Measurements from ENCODE around the gene ATP1A3. TPM values are rescaled to one million over a fixed set of nuclear protein-coding genes. Genes with fewer than 3 reads are reported as not detected.
A peak's percentile ranks its signal among the peaks of the same experiment; 100 is the strongest.

ATP1A3 gene
- total and polyA plus RNA-seq, 9 donors = 0.18 to 1.2 (median 0.56) TPM

DNA sequence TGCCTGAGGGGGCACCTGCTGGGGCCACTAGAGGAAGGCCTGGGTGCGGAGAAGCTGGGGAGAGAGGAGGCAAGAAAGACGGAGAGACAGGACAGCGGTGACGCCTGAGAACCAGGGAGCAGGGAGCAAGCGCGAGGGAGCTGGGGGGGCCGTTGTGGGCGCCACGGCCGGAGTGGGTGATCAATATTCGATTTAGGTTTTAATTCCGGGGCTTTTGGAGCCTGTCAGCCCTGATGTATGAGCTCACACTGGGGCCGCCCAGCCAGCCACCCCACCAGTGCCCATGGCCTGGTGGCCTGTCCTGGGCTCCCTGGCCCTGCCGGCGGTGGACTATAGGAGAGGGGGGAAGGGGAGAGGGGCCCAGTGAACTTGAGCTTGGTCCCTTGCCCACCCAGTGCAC lies 57.1 kb downstream of the ATP1A3 start:
- peaks cover 14% of the 10 kb centered on the region for H3K4me1 ChIP-seq (ENCODE audit: control insufficient read depth, insufficient read depth, low read length)
- DNase-seq = no peak
- H3K9me3 ChIP-seq (replicated peaks; ENCODE audit: control insufficient read depth, low read depth, low read length) = no peaks in the 10 kb centered on the region
- 45% methylated on average over 12 of the region's 15 CpGs for WGBS (ENCODE audit: insufficient coverage)
- H3K4me3 ChIP-seq (ENCODE audit: low read length) = no peak overlapping the region
- H3K27ac ChIP-seq (ENCODE audit: low read length) = no peak overlapping the region
- H3K36me3 ChIP-seq (ENCODE audit: control insufficient read depth, insufficient read depth, low read length) = no peaks in the 10 kb centered on the region
- peaks cover 82% of the 10 kb centered on the region for H3K27me3 ChIP-seq (ENCODE audit: control insufficient read depth, insufficient read depth, low read length)

DNA sequence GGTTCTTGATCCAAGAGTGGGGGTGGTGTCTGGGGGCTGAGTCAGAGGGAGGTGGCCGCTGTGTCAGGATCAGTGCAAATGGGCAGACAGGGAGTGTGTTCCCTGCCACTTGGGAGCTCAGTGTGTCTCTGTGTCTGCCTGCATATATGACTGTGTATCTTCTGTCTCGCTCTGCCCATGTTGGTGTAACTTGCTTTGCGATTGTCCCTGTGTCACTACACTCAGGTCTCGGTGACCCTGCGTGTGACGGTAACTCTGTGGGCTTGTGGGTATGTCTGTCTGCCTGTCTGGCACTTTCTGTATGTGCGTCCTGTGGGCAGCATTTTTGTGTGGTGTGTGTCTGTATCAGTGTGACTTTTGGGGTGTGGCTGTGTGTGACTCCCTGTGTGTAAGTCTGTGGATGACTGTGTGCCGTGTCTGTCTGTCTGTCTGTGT lies 57.6 kb downstream of the ATP1A3 start:
- WGBS (ENCODE audit: insufficient coverage) = 60% methylated on average over 8 of the region's 8 CpGs
- H3K9me3 ChIP-seq (replicated peaks; ENCODE audit: control insufficient read depth, low read depth, low read length) = no peaks in the 10 kb centered on the region
- no peak overlapping the region for H3K27ac ChIP-seq (ENCODE audit: low read length)
- H3K27me3 ChIP-seq (ENCODE audit: control insufficient read depth, insufficient read depth, low read length) = peaks cover 83% of the 10 kb centered on the region
- no peaks in the 10 kb centered on the region for H3K36me3 ChIP-seq (ENCODE audit: control insufficient read depth, insufficient read depth, low read length)
- H3K4me1 ChIP-seq (ENCODE audit: control insufficient read depth, insufficient read depth, low read length) = peaks cover 14% of the 10 kb centered on the region
- no peak overlapping the region for H3K4me3 ChIP-seq (ENCODE audit: low read length)
- no peak for DNase-seq

DNA sequence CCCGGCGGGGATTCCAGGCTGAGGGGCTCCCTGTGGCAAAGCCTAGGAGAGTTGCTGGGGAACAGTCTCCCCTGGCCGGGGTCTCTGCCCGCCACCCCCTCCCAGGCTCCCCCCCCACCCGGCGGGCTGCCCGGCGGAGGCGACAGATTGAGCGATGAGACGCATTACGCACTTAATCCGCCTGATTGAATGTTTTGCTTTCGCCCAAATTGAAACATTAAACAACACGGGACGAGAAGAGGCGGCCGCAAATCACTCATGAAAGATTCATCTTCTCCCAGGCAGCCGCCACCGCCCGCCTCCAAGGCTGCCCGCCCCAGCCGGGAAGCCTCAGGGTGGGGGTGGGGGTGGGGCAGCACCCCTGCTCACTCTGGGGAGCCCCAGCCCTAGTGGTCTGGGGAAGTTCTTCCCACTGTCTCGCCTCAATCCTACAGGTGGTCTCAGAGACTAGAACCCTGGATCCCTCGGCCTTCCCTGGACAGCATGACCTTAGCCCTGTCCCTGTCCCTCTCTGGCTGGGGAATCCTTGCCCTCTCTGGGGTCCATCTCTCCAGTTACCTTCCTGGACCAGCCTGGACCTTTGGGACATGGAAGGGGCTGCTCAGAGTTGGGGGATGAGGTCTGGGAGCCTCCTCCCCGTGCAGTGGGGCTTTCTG lies 58.1 kb downstream of the ATP1A3 start:
- no peaks in the 10 kb centered on the region for H3K9me3 ChIP-seq (replicated peaks; ENCODE audit: control insufficient read depth, low read depth, low read length)
- H3K27me3 ChIP-seq (ENCODE audit: control insufficient read depth, insufficient read depth, low read length) = peaks cover 83% of the 10 kb centered on the region
- H3K4me3 ChIP-seq (ENCODE audit: low read length) = no peak overlapping the region
- no peak for DNase-seq
- 47% methylated on average over 2 of the region's 26 CpGs for WGBS (ENCODE audit: insufficient coverage)
- H3K36me3 ChIP-seq (ENCODE audit: control insufficient read depth, insufficient read depth, low read length) = no peaks in the 10 kb centered on the region
- peaks cover 10% of the 10 kb centered on the region for H3K4me1 ChIP-seq (ENCODE audit: control insufficient read depth, insufficient read depth, low read length)
- no peak overlapping the region for H3K27ac ChIP-seq (ENCODE audit: low read length)

DNA sequence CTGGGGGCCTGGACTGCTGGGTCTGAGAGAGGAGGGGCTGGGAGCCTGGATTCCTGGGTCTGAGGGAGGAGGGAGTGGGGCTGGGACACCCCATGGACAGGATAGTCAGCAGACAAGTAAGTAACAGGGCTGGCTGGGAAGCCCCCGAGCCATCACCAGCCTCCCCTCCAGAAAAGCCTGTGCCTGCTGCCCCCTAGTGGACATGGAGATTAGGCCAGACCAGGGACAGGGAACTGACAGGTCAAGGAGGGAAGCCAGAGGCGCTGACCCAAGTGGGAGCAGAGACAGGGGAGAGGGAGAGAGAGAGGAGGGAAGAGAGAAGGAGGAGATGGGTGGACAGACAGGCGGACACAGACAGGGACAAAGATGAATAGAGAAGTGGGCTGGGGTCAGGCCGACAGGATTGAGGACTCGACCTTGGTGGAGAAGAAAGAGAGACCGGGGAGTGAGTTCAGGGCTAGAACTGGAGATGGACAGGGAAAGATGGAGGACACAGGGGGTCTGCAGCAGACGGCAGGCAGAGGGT lies 59.1 kb downstream of the ATP1A3 start:
- Histone ChIP-seq H3K27me3 (ENCODE audit: control insufficient read depth, insufficient read depth, low read length) (peaks cover 87% of the 10 kb centered on the region), H3K27ac (ENCODE audit: low read length) (no peak overlapping the region), H3K4me1 (ENCODE audit: control insufficient read depth, insufficient read depth, low read length) (peaks cover 7% of the 10 kb centered on the region), H3K36me3 (ENCODE audit: control insufficient read depth, insufficient read depth, low read length) (no peaks in the 10 kb centered on the region), H3K4me3 (ENCODE audit: low read length) (no peak overlapping the region), H3K9me3 (replicated peaks; ENCODE audit: control insufficient read depth, low read depth, low read length) (no peaks in the 10 kb centered on the region)
- 21% methylated on average over 6 of the region's 7 CpGs for WGBS (ENCODE audit: insufficient coverage)
- DNase-seq = peak; percentile 67

DNA sequence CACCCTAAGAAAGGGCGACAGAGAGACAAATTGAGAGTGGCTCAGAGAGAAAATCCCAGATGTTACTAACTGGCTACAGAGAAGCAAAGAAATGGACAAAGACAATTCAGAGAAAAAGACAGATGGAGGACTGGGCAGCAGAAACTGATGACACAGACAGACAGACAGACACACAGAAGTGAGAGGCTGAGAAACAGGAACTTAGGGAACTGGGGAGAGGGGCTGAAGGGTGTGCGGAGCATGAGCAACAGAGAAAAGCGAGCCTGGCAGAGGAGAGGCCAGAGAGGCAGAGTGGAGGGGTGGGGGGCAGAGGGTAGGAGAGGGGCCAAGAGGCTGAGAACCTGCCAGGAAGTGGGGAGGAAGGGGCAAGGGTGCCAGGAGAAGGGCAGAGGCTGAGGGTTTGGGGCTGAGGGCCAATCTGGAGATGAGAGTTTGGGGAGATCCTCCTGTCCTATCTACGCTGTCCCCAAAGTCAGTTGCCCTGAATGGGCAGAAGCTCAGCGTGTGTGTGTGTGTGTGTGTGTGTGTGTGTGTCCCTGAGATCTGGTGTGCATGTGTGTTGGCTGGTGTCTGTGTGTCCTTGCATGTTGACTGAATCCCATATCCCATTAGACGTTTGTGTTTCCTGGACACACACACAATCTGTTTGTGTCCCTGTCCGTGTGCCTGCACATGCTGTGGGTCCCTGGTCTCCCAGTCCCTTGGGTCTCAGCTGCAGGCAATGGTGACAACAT lies 60.2 kb downstream of the ATP1A3 start:
- no peak for DNase-seq
- H3K4me1 ChIP-seq (ENCODE audit: control insufficient read depth, insufficient read depth, low read length) = peaks cover 7% of the 10 kb centered on the region
- no peaks in the 10 kb centered on the region for H3K9me3 ChIP-seq (replicated peaks; ENCODE audit: control insufficient read depth, low read depth, low read length)
- no peaks in the 10 kb centered on the region for H3K36me3 ChIP-seq (ENCODE audit: control insufficient read depth, insufficient read depth, low read length)
- no peak overlapping the region for H3K27ac ChIP-seq (ENCODE audit: low read length)
- WGBS (ENCODE audit: insufficient coverage) = 39% methylated on average over 7 of the region's 7 CpGs
- H3K4me3 ChIP-seq (ENCODE audit: low read length) = no peak overlapping the region
- peaks cover 94% of the 10 kb centered on the region for H3K27me3 ChIP-seq (ENCODE audit: control insufficient read depth, insufficient read depth, low read length)

DNA sequence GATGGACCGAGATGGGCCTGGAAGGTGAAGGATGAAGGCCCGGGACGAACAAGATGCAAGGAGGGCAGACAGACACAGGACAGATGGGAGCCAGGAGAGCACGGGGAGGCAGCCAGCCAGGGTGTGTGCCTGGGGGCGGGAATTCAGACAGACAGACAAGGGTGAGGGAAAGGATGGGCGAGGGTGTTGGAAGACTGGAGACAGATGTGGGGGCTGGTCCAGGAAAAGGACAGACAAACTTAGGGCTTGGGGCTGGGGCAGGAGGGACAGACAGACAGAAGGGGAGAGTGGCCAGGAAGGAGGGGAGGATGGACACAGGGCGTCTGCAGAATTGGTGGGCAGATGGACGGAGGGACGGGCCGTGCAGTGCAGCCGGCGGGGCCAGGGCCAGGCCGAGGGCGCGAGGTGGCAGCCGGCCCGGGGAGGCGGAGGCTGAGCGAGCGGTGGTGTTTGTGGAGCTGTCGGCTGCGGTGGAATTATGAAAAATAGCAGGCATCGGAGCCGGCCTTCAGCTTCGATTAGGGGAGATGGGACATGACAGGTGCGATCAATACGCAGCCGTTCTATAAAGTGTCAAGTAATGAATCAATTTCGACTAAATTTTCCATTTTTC lies 61.2 kb downstream of the ATP1A3 start:
- no peak overlapping the region for H3K4me3 ChIP-seq (ENCODE audit: low read length)
- peaks cover 10% of the 10 kb centered on the region for H3K4me1 ChIP-seq (ENCODE audit: control insufficient read depth, insufficient read depth, low read length)
- DNase-seq = no peak
- H3K36me3 ChIP-seq (ENCODE audit: control insufficient read depth, insufficient read depth, low read length) = no peaks in the 10 kb centered on the region
- no peak overlapping the region for H3K27ac ChIP-seq (ENCODE audit: low read length)
- H3K9me3 ChIP-seq (replicated peaks; ENCODE audit: control insufficient read depth, low read depth, low read length) = no peaks in the 10 kb centered on the region
- H3K27me3 ChIP-seq (ENCODE audit: control insufficient read depth, insufficient read depth, low read length) = peaks cover 96% of the 10 kb centered on the region
- WGBS (ENCODE audit: insufficient coverage) = 12% methylated on average over 18 of the region's 29 CpGs

DNA sequence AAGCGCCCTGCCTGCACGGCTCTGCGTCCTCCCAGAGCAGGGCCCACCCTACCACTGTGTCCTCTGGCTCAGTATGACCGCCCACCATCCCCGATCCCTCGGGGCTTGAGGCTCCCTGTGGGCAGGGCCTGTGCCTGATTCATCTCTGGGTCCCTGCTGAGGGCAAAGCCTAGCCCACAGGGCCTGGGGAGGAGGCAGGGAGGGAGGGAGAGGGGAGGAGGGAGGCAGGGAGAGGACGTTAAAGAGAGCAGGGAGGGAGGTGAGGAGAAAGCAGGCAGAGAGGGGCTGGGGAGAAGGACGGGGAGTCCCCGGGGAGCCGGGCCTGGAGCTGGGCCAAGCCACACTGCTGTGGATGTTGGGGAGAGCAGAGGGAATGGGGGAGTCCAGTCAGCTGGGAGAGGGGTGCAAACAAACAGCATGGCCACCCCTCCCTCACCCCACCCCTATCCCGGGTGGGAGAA lies 61.7 kb downstream of the ATP1A3 start:
- Histone ChIP-seq H3K27me3 (ENCODE audit: control insufficient read depth, insufficient read depth, low read length) (peaks cover 96% of the 10 kb centered on the region), H3K9me3 (replicated peaks; ENCODE audit: control insufficient read depth, low read depth, low read length) (no peaks in the 10 kb centered on the region), H3K36me3 (ENCODE audit: control insufficient read depth, insufficient read depth, low read length) (no peaks in the 10 kb centered on the region), H3K4me3 (ENCODE audit: low read length) (no peak overlapping the region), H3K4me1 (ENCODE audit: control insufficient read depth, insufficient read depth, low read length) (peaks cover 10% of the 10 kb centered on the region), H3K27ac (ENCODE audit: low read length) (no peak overlapping the region)
- WGBS (ENCODE audit: insufficient coverage) = 12% methylated on average over 8 of the region's 11 CpGs
- no peak for DNase-seq

DNA sequence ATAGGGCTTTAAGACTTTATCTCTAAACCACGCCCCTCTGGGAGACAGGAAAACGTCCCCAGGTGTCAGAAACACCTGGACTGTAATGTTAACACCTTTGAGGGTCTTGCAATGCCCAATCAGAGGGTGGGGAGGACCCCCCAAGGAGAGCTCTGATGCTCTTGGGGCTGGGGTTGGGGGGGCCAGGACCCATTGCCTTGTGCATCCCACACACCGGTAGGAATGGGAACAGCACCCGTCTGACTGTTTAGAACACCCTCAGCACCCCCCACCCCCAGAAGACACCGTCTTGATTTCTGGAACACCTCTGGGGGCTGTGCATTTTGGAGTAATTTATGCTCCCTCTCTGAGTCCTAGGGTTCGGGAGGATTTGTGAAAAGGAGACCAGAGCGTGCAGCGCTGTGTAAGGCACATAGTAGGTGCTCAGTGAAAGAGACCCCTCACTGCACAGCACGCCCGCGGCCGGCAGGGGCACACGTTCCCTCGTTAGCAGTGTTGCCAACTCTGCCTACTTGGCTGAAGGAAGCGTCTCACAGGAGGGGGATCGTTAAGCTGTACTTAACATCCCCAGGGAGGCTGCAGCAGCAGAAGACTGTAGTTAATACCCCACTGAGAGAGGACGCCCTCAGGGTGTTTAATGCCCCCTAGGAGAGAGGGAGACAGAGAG lies 63.0 kb downstream of the ATP1A3 start:
- peaks cover 10% of the 10 kb centered on the region for H3K4me1 ChIP-seq (ENCODE audit: control insufficient read depth, insufficient read depth, low read length)
- peaks cover 96% of the 10 kb centered on the region for H3K27me3 ChIP-seq (ENCODE audit: control insufficient read depth, insufficient read depth, low read length)
- H3K9me3 ChIP-seq (replicated peaks; ENCODE audit: control insufficient read depth, low read depth, low read length) = no peaks in the 10 kb centered on the region
- H3K36me3 ChIP-seq (ENCODE audit: control insufficient read depth, insufficient read depth, low read length) = no peaks in the 10 kb centered on the region
- DNase-seq = no peak
- H3K27ac ChIP-seq (ENCODE audit: low read length) = no peak overlapping the region
- 0% methylated on average over 7 of the region's 17 CpGs for WGBS (ENCODE audit: insufficient coverage)
- no peak overlapping the region for H3K4me3 ChIP-seq (ENCODE audit: low read length)

DNA sequence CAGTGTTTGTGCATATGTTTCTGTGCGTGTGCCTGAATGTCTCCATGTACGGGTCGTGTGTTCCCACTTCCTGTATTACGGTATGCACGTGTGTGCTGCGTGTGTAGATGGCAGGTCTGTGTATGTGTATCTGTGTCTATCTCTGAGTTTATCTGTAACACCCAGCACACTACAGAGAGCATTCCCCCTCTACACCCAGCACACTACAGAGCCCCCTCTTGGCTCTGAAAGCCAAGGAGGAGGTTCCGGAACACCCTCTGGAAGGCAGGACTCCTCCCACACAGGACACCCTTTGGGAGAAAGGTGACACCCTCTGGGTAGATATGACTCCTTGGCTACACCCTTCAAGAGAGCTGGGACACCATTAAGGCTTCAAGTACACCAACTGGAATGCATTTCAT lies 63.7 kb downstream of the ATP1A3 start:
- no peak overlapping the region for H3K27ac ChIP-seq (ENCODE audit: low read length)
- H3K27me3 ChIP-seq (ENCODE audit: control insufficient read depth, insufficient read depth, low read length) = peaks cover 96% of the 10 kb centered on the region

More for the DNA sequence above, 63.7 kb downstream of the ATP1A3 start:
- Histone ChIP-seq H3K36me3 (ENCODE audit: control insufficient read depth, insufficient read depth, low read length) (no peaks in the 10 kb centered on the region), H3K4me1 (ENCODE audit: control insufficient read depth, insufficient read depth, low read length) (peaks cover 10% of the 10 kb centered on the region), H3K9me3 (replicated peaks; ENCODE audit: control insufficient read depth, low read depth, low read length) (no peaks in the 10 kb centered on the region), H3K4me3 (ENCODE audit: low read length) (no peak overlapping the region)
- DNase-seq = no peak
- WGBS (ENCODE audit: insufficient coverage) = no CpG with 5 or more reads among the region's 7 CpGs
